Measurements from ENCODE around the gene CIB4.

CIB4 gene

GRCh38 chr2:26605195-26605998 is 35.8 kb downstream of the CIB4 start:
- DNase-seq: no peak

DNA sequence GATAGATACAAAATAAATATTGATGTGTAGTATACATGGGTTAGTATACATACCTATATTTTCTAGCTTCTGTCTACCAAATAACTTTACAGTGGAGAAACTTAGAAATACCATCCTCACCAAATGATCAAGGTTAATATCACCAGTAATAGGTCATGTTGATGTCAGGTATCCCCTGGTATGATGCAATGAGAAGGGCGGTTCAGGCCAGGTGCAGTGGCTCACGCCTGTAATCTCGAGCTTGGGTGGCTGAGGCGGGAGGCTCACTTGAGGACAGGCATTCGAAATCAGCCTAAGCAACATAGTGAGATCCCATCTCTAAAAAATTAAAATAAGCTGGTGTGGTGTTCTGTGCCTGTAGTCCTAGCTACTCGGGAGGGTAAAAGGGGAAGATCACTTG is 38.6 kb downstream of the CIB4 start:
- no peak for DNase-seq

GRCh38 chr2:26599387-26599786 is 41.8 kb downstream of the CIB4 start:
- DNase-seq: no peak

DNA sequence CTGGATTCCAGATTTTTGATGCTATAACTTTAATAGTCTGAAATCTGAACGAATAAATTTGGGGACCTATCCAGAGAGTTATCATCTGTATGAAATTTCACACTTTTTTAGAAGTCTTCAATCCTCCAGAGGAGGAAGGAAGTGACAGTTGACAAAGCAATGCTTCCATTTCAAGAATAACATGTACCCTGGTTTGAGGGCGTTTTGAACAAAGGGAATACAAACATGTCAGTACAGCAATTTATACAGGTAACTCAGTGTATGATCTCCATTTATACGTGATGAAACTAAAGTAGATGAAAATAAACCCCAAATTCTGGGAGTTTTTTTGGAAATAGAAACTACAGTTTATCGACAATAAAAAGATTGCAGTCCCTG is 42.2 kb downstream of the CIB4 start:
- no peak for DNase-seq

DNA sequence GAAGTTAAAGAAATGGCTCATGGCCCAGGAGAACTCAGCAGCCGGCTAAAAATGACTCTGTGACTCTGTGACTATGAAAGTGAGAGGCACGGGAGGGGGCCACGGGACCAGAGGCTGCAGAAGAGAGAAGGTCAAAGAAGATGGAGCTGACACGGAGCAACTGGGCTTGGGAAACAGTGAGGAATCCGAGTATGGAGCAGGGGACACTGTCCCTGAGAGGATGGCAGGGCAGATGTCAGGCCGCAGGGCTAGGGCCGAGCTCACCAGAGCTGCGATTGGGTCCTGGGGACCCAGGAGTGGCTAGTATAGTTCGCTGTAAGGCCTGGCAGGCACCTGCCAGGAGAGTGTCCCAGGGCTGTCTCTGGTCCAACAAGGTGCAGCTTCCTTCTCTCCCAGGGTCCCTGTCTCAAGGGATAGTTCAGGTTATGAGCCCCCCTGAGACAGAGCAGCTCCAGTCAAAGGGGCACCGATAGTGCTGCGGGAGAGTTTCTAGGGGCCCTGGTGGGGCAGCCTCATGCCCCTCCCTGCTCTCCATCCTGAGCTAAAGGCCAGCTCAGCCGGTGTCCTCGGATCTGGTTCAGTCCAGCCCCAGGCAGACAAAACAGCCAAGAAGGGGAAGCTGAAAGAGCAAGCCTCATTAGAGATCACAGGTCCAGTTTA is 42.7 kb downstream of the CIB4 start:
- DNase-seq: no peak

DNA sequence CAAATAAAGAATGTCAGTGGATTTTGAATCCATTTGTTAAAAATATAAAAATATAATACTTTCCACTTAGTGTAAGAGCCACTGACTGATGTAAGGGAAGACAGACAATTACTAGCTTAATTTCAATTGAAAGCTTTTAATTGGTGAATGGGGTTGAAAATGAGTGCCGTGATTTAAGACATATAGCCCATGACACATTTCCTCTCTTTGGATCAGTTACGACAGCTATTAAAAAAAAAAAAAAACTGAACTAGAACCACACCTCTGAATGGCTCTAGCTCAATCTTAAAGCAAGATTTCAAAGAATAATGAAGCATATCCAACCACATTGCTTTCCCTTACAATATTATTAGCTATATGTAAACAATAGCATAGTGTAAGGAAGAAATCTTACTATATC is 44.0 kb downstream of the CIB4 start:
- DNase-seq: no peak

DNA sequence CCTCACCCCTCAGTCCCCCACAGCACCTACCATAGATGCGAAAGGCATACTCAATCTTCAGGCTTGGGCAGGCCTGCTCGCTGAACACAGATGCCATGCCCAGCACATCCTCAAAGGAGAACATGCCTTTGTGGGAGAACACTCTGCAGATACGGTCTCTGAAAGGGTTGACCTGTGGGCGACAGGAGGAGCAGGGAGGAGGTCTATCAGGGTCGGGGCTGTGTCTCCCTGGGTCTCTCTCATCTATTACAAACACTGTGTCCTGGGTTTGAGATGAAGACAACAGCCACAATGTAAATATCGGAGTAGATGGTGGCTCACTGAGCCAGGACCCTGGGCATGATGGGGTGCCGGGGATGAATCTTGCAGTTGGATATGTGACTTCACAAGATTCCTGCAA is 46.0 kb downstream of the CIB4 start:
- no peak for DNase-seq

DNA sequence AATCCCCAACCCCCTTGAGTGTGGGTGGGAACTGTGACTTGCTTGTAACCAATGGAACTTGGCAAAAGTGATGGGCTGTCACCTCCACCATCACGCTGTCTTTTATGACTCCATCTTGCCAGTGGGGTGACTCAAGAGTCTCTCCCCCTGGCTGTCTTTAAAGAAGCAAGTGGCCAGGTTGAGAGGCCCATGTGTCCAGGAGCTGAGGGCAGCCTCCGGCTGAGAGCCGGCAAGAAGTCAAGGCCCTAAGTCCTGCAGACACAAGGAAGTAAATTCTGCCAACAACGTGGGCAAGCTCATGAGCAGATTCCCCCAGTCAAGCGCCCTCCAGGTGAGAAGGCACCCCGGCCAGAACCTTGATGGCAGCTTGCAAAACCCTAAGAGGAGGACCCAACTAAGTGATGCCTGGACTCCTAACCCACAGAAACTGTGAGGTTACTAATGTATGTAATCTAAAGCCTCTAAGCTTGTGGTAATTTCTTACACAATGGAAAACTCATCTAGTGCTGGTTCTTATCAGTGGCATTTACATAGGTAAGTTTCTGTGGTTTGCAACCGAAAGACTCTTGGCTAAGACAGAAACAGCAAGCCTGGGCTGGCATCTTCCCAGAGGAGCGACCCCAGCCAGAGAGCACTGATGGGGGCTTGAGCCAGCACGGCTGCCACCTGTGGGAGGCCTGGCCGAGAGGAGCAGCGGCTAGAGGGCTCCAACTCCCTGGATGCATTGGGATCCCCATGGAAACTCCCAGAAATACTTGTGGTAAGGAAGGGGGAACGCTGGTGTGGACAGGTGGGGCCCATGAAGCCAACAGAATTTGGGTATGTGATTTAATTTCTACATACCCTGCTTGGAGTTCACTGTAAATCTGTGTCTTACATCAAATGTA is 49.3 kb downstream of the CIB4 start:
- no peak for DNase-seq

- no peak for DNase-seq
Measured at GRCh38 chr2:26590980-26591618, 50.1 kb downstream of the CIB4 start.

- DNase-seq: no peak
Measured at GRCh38 chr2:26590508-26590907, 50.7 kb downstream of the CIB4 start.

- no peak for DNase-seq
Measured at GRCh38 chr2:26588576-26588975, 52.6 kb downstream of the CIB4 start.

- DNase-seq: no peak
Measured at GRCh38 chr2:26587994-26588393, 53.2 kb downstream of the CIB4 start.

DNA sequence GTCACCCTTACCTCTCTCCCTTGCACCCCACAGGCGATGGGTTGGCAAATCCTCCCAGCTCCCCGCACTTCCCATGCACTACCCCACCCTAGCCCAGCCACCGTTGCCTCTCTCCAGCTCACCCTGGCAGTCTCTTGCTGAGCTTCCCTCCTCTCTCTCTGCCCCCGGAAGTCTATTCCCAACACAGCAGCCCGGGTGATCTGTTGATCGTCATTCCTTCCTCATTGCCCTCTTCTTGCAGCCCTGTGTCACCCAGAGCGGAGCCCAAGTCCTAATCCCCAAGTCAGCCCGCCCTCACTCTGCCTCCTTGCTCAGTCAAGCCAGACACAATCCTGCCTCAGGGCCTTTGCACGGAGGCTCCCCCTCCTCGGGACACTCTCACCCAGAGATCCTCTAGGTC is 55.2 kb downstream of the CIB4 start:
- DNase-seq: no peak

GRCh38 chr2:26585100-26585499 is 56.1 kb downstream of the CIB4 start:
- no peak for DNase-seq

DNA sequence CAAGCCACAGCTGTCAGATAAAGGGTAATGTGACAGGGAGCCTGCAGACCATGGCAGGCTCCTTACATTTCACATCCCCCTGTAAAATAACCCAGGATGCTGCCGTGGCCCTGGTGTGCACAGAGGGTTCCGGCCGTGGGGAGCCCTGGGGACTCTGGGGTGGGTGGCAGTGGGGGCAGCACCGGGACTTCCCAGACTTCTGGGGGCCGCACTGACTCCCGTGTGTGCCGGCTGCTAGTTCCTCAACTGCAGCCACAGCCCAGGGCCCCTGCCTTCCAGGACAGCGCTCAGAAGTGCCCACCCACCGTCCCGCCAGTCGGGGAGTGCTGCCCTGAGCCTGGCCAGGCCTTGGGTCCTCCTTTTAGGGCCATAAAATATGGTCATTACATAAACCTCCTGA is 56.5 kb downstream of the CIB4 start:
- DNase-seq: no peak

DNA sequence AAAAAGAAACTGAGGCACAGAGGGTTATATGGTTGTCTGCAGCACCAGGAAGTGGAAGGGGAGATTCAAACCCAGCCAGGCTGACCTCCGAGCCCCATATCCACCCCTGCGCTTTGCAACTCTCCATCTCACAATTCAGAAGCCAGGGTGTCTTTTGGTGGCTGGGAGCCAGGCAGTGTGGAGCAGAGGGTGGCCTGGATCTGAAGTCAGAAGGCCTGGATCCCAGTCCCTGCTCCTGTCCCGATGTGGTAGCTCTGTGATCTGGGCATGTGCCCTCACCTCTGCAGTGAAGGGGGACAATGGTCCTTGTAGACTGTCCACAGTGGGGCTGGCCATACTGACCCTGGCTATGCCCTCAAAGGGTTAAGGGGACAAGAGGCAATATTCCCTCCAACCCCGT is 57.0 kb downstream of the CIB4 start:
- DNase-seq: no peak

GRCh38 chr2:26583381-26583911 is 57.7 kb downstream of the CIB4 start:
- DNase-seq: no peak

GRCh38 chr2:26582890-26583289 is 58.3 kb downstream of the CIB4 start:
- DNase-seq: no peak

- DNase-seq: no peak
Measured at GRCh38 chr2:26581991-26582842, 58.9 kb downstream of the CIB4 start.

DNA sequence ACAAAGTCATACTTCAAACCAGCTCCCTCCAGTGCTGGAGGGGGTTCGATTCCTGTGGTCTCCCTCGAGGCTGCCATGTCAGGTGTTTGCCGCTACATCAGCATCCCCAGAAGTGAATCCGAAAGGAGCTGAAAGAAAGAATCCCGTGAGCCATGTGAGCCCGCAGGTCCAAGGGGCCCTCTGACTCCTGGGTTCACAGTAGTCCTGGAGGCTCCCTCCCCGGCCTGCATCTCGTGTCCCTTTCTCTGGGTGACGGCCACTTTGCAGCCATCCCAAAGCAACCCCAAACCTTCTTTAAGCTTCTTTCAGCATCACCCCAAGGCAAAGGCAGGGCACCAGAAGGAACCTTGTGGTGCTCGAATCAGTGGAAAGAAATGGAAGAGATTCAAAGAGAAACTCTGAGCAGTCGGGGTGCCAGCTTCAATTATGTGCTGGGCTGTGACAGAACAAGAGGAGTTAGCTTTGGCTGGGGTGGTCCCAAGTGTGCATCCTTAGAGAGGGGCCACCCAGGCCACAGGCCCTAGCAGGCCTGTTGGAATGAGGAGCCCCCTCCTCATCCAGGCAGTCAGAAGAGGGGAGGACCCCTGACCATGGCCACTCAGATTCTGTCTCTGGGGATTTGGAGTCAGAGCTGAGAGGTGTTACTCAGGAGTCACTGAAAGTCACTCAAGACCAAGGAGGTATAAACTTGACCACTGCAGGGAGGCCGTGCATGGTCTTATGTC is 59.7 kb downstream of the CIB4 start:
- no peak for DNase-seq

GRCh38 chr2:26580751-26581150 is 60.4 kb downstream of the CIB4 start:
- no peak for DNase-seq

Measured in CD4-positive, alpha-beta T cell treated with Interleukin-15 for 1 hour (primary cell).